Measurements from ENCODE around the gene SPAG16.

SPAG16 gene

GRCh38 chr2:214203744-214204289 lies 919.6 kb downstream of the SPAG16 start:
- H3K4me3 ChIP-seq (ENCODE audit: low read depth, low read length) = no peak overlapping the region
- TF ChIP-seq CTCF (IDR thresholded peaks at IDR 0.05; ENCODE audit: borderline replicate concordance, insufficient read depth, low read depth, low read length) = no peak

GRCh38 chr2:214215107-214215506 lies 930.8 kb downstream of the SPAG16 start:
- no peak overlapping the region for H3K4me3 ChIP-seq (ENCODE audit: low read depth, low read length)
- TF ChIP-seq CTCF (IDR thresholded peaks at IDR 0.05; ENCODE audit: borderline replicate concordance, insufficient read depth, low read depth, low read length) = no peak

- TF ChIP-seq CTCF (IDR thresholded peaks at IDR 0.05; ENCODE audit: borderline replicate concordance, insufficient read depth, low read depth, low read length) = no peak
- no peak overlapping the region for H3K4me3 ChIP-seq (ENCODE audit: low read depth, low read length)
Measured at GRCh38 chr2:214217136-214217535, 932.9 kb downstream of the SPAG16 start.

GRCh38 chr2:214217599-214217998 lies 933.3 kb downstream of the SPAG16 start:
- TF ChIP-seq CTCF (IDR thresholded peaks at IDR 0.05; ENCODE audit: borderline replicate concordance, insufficient read depth, low read depth, low read length) = no peak
- H3K4me3 ChIP-seq (ENCODE audit: low read depth, low read length) = no peak overlapping the region

- no peak overlapping the region for H3K4me3 ChIP-seq (ENCODE audit: low read depth, low read length)
- TF ChIP-seq CTCF (IDR thresholded peaks at IDR 0.05; ENCODE audit: borderline replicate concordance, insufficient read depth, low read depth, low read length) = no peak
Measured at GRCh38 chr2:214220251-214220650, 936.0 kb downstream of the SPAG16 start.

GRCh38 chr2:214226061-214226460 lies 941.8 kb downstream of the SPAG16 start:
- TF ChIP-seq CTCF (IDR thresholded peaks at IDR 0.05; ENCODE audit: borderline replicate concordance, insufficient read depth, low read depth, low read length) = no peak
- no peak overlapping the region for H3K4me3 ChIP-seq (ENCODE audit: low read depth, low read length)

- no peak for TF ChIP-seq CTCF (IDR thresholded peaks at IDR 0.05; ENCODE audit: borderline replicate concordance, insufficient read depth, low read depth, low read length)
- no peak overlapping the region for H3K4me3 ChIP-seq (ENCODE audit: low read depth, low read length)
Measured at GRCh38 chr2:214232271-214232670, 948.0 kb downstream of the SPAG16 start.
